Sigmoid colon (tissue), 4 donors: ENCODE results near the gene TSPOAP1.

Source experiments
- CTCF ChIP-seq, 4 experiments: fragments of 450-650 bp in 3 of 4; fragments of 200-600 bp in 1 of 4; IDR thresholded peaks; one replicate each; pipeline ENCODE4 v1.5.1; 2016 to 2019; ENCODE audit warnings: antibody characterized with exemption in 4 of 4, mild to moderate bottlenecking in 3 of 4, moderate library complexity in 2 of 4
- EP300 ChIP-seq, 4 donors: sonication (generic); formaldehyde crosslinking; IDR thresholded peaks; one replicate each; pipeline ENCODE4 v1.6.1; 2017; ENCODE audit warnings: antibody characterized with exemption in 4 of 4
- POLR2A ChIP-seq, 2 donors: fragments of 450-650 bp; IDR thresholded peaks; one replicate each; pipeline ENCODE4 v1.6.1; 2016; ENCODE audit warnings: antibody characterized with exemption in 2 of 2, mild to moderate bottlenecking in 2 of 2, moderate library complexity in 2 of 2

DNA sequence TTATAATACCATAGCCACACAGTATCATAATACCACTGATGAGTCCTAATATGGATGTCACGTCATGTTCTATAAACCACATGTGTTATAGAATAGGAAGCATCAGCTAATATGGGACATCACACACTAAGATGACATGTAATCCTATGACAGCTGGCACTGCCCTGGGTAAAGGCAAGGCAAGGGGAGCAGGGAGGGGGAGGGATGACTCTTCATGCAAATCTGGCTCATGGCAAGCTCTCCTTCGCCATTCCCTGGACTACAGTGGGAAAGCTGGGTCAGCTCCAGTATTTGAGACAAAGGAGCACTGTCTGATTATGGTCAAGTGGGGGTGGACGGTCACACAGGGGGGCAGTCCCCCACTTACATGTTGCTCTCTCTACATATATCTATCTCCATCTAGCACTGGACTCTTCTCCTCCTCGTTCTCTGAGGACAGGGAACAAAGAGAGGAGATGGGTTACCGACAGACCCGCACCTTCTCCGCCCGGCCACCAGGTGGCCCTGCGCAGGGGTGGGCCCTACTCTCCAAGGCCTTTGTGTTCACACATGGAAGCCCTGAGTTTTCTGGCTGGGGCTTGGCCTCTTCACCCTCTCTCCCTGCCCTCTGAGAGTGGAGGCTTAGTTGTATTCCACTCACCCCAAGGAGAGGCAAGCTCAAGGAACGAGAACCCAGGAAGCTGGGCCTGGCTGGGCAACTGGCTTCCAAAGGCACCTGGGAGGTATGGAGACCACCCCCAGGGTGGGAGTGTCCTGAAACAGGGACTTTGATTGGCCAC lies 24.4 kb downstream of the TSPOAP1 start:
- TF ChIP-seq CTCF (IDR thresholded peaks at IDR 0.05) (peak in 3 of 4 experiments; percentile 18 to 49 (median 32)), EP300 (IDR thresholded peaks at IDR 0.05) (no peak), POLR2A (IDR thresholded peaks at IDR 0.05) (no peak)
